NCI-H69 (cell line): ENCODE data around the gene COMMD6.
A peak's percentile ranks its signal among the peaks of the same experiment; 100 is the strongest.

Experiments
- DNase-seq: peaks from one replicate; lab custom pipeline; 2025; lab: John Stamatoyannopoulos, UW

Gene COMMD6

GRCh38 chr13:75482070-75482819 is 55.4 kb downstream of the COMMD6 start, which contains the start of gene TBC1D4:
TSS of gene TBC1D4 (minus strand) at chr13:75482169. CDS start at chr13:75481767, 402 bp downstream.
- DNase-seq = peak; percentile 91

- DNase-seq = peak; percentile 74
These were observed 56.2 kb downstream of the COMMD6 start for GRCh38 chr13:75481176-75482069.

- peak; percentile 78 for DNase-seq
These were observed 56.9 kb downstream of the COMMD6 start for GRCh38 chr13:75480671-75481175.

DNA sequence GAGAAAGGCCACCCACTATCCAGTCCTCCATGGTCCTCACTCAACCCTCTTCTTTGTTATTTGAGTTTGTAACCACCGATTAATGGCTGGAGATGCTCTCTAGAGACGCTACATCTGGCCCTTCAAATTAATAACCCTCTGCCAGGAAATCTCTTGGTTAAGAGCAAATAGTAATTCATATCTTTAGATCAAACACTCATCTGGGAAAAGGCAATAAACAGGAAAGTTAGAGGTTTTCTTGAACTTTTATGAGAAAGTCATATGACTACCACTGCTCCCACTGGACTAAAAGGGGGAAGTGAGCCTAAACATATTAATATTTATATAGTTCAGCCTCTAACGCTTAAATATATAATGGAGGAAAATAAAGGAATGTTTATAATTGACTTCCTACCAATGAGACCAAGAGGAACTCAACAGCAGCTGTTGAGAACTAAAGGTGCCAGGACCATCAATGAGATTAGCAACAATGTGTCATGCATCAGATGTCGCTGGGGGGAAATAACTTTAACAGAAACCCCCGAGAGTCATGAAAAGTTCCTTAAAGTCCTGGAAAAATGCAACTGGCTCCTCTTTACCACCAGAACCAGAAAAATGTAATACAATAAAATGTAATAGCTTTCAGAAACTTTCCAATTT is 58.4 kb downstream of the COMMD6 start:
- no peak for DNase-seq

DNA sequence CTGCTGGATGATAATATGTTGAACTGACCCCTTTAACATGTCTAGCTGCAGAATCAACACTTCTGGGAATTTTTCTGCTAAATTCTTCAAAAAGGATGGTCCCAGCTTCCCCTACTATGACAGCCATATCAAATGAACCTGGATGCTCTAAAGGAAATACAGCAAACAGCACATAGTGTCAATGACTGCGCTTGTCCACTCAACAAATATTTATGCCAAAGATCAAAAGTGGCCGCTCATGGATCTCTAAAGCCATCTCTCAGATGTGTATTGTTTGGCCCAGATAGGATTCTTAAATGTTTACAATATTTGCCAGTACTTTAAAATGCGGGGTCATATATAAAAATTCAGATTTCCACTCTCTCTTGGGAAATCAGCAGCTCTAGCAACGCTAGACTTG is 59.0 kb downstream of the COMMD6 start:
- DNase-seq = no peak
